Colonic mucosa (tissue), 4 donors: ENCODE results near the gene DCAKD. TPM values are rescaled to one million over a fixed set of nuclear protein-coding genes. Genes with fewer than 3 reads are reported as not detected.
A peak's percentile ranks its signal among the peaks of the same experiment; 100 is the strongest.

Source experiments
- DNase-seq: peaks from one replicate; pipeline ENCODE4 v3.0.0-alpha.2; 2020
- H3K27ac ChIP-seq: fragments of 200-600 bp; one replicate; pipeline ENCODE4 v1.8.0; 2021
- H3K27me3 ChIP-seq: fragments of 200-600 bp; one replicate; pipeline ENCODE4 v1.8.0; 2021
- H3K36me3 ChIP-seq: fragments of 200-600 bp; one replicate; pipeline ENCODE4 v1.8.0; 2021
- H3K4me1 ChIP-seq: fragments of 200-600 bp; one replicate; pipeline ENCODE4 v1.8.0; 2021; ENCODE audit warnings: mild to moderate bottlenecking
- H3K4me3 ChIP-seq: fragments of 200-600 bp; one replicate; pipeline ENCODE4 v1.8.0; 2021
- H3K9ac ChIP-seq, 2 donors: one replicate each; pipeline ENCODE4 v1.7.0; 2013; ENCODE audit warnings: control low read depth in 2 of 2, low read depth in 2 of 2, low read length in 2 of 2
- H3K9me3 ChIP-seq: fragments of 200-600 bp; one replicate; pipeline ENCODE4 v1.8.0; 2021
- intact Hi-C: fragments of 100-400 bp; cut with DNase I; formaldehyde crosslinking; loops from one replicate; pipeline ENCODE4 v1.14.1; 2022
- total RNA-seq, 2 donors: library from RNA; stranded (reverse); fragmentation: NEBNext Ultra II Directional in 1 of 2; extraction: Animal tissue kit (Norgen Biotek cat#: 25700) in 1 of 2; gene quantifications; one replicate each; pipeline ENCODE4 v1.2.1, GENCODE V29; 2021
- TF ChIP-seq, protein P1 (sequence below): fragments of 200-600 bp; IDR thresholded peaks from one replicate; pipeline ENCODE4 v1.8.0; 2022; ENCODE audit warnings: antibody characterized with exemption, mild to moderate bottlenecking
- donor health status: healthy.
- donor health status: DM: no; HTN: no; CAD: no.
- donor health status: DM: no; HTN: no; CAD: no.

Gene DCAKD
- total RNA-seq, 2 donors from 2014 or later = 20.2 to 46.8 TPM

DNA sequence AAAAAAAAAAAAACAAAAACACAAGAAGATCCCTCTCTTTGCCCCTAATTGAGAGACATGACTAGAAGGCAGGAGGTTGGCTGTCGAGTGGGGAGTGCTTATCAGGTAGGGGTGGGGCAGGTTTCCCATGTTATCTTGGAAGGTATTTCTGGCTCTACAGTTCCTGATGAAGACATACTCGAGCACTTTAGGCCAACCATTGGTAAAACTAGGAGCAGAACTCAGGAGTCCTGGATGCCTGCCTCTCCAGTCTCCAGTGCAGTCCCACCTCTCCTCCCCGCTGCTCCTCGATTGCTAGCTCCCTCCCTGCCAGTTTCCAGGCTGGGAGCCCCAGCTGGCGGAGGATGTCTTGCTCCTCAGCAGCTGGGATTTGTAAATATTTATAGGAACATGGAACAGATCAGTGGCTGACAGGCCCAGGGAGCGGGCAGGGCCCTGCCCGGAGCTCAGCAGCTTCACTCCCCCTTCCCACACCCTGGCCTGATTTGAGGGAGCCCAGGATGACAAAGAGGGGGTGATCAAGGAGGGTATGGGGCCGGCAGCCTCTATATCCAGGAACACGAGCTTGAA lies 71.9 kb downstream of the DCAKD start:
- Histone ChIP-seq H3K36me3 (no peaks in the 10 kb centered on the region), H3K4me1 (no peaks in the 10 kb centered on the region), H3K4me3 (no peak overlapping the region), H3K9me3 (no peaks in the 10 kb centered on the region), H3K27ac (no peak overlapping the region), H3K9ac (no peak overlapping the region), H3K27me3 (no peaks in the 10 kb centered on the region)
- peak; percentile 39 for DNase-seq
- intact Hi-C loops = no loop called here
- TF ChIP-seq, protein P1, sequence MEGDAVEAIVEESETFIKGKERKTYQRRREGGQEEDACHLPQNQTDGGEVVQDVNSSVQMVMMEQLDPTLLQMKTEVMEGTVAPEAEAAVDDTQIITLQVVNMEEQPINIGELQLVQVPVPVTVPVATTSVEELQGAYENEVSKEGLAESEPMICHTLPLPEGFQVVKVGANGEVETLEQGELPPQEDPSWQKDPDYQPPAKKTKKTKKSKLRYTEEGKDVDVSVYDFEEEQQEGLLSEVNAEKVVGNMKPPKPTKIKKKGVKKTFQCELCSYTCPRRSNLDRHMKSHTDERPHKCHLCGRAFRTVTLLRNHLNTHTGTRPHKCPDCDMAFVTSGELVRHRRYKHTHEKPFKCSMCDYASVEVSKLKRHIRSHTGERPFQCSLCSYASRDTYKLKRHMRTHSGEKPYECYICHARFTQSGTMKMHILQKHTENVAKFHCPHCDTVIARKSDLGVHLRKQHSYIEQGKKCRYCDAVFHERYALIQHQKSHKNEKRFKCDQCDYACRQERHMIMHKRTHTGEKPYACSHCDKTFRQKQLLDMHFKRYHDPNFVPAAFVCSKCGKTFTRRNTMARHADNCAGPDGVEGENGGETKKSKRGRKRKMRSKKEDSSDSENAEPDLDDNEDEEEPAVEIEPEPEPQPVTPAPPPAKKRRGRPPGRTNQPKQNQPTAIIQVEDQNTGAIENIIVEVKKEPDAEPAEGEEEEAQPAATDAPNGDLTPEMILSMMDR = no peak

GRCh38 chr17:44978807-44979206 lies 72.6 kb downstream of the DCAKD start:
- H3K4me3 ChIP-seq = no peak overlapping the region
- TF ChIP-seq, protein P1 = no peak
- H3K36me3 ChIP-seq = no peaks in the 10 kb centered on the region
- intact Hi-C loops = no loop called here
- H3K27me3 ChIP-seq = no peaks in the 10 kb centered on the region
- H3K9me3 ChIP-seq = no peaks in the 10 kb centered on the region
- no peak for DNase-seq
- H3K9ac ChIP-seq = no peak overlapping the region
- H3K27ac ChIP-seq = no peak overlapping the region
- H3K4me1 ChIP-seq = no peaks in the 10 kb centered on the region

DNA sequence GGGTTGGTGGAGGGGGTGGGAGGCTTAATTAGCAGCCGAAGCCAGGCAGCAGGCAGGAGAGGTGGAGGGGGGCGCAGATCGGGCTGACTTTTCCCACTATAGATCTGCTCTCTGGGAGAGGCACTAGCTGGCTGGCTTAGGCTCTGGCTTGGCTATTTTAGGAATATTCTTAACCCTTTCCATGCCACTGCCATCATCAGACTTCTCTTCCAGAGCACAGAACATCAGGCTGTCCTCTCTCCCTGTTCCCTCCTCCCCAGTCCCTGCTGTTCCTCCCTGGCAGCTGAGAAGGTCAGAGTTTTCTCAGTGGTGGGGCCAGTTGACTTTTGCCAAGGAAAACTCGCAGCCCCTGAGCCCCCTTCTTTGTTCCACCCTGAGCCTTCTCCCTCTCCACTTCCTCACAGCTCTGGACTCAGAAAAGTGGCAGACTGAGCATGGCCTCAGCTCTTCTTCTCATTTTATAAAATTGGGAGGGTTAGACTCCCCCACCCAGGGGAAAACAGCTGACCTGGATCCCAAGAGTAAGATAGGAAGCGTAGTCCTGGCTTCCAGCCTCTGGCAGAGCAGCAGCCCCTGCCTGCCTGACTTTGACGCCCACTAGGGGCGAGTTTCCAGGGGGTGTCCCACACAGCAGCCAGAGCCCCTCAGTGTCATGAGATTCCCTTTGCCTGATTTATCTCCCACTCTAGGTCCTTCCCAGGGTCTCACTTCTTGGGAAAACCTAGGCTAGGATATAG lies 73.5 kb downstream of the DCAKD start:
- no peak overlapping the region for H3K27ac ChIP-seq

DNA sequence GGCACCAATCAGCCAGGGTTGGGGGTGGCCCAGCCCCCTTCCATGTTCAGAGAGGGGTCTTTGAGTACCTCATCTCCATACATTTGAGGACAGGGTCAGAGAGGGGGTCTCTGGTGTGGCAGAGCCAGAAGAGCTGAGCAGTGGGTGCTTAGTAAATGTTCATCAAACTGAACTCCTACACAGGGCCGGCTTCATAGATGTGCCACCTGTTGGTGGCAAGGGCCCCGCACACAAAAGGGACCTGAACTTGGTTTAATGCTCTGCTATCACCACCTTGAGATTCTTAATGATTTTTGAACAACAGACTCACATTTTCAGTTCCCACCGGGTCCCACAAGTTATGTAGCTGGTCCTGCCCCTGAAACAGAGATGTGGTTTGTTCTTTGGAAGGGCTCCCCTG lies 74.4 kb downstream of the DCAKD start:
- no peak overlapping the region for H3K9ac ChIP-seq
- H3K4me1 ChIP-seq = no peaks in the 10 kb centered on the region
- TF ChIP-seq, protein P1 = no peak
- no peaks in the 10 kb centered on the region for H3K36me3 ChIP-seq
- no peak overlapping the region for H3K4me3 ChIP-seq
- intact Hi-C loops = no loop called here
- H3K27ac ChIP-seq = no peak overlapping the region
- no peak for DNase-seq
- no peaks in the 10 kb centered on the region for H3K9me3 ChIP-seq
- peaks cover 3% of the 10 kb centered on the region for H3K27me3 ChIP-seq

More for the DNA sequence above, 73.5 kb downstream of the DCAKD start:
- Histone ChIP-seq H3K9ac (no peak overlapping the region), H3K27me3 (no peaks in the 10 kb centered on the region), H3K4me3 (no peak overlapping the region), H3K4me1 (no peaks in the 10 kb centered on the region), H3K36me3 (no peaks in the 10 kb centered on the region), H3K9me3 (no peaks in the 10 kb centered on the region)
- intact Hi-C loops = no loop called here
- no peak for DNase-seq
- TF ChIP-seq, protein P1 = no peak

GRCh38 chr17:44976206-44976605 lies 75.2 kb downstream of the DCAKD start:
- TF ChIP-seq, protein P1 = no peak
- no peak for DNase-seq
- intact Hi-C loops = no loop called here
- no peaks in the 10 kb centered on the region for H3K4me1 ChIP-seq
- peaks cover 7% of the 10 kb centered on the region for H3K27me3 ChIP-seq
- no peak overlapping the region for H3K27ac ChIP-seq
- no peaks in the 10 kb centered on the region for H3K9me3 ChIP-seq
- H3K36me3 ChIP-seq = no peaks in the 10 kb centered on the region
- H3K4me3 ChIP-seq = no peak overlapping the region
- H3K9ac ChIP-seq = no peak overlapping the region

Other genes with a start within 250 kb of the DCAKD start
- gene GJC1, start 221.3 kb downstream of the DCAKD start, total RNA-seq = 1 to 10 TPM; 1.1 to 8.2 TPM
- under 1 TPM in 1 of 2 donors, not detected in 1; 0.53 TPM for gene HIGD1B, start 203.7 kb downstream of the DCAKD start, total RNA-seq
- 100 to 1,000 TPM in 1 of 2 donors, 10 to 100 TPM in 1; 74.8 to 109 TPM for gene EFTUD2, start 152.2 kb downstream of the DCAKD start, total RNA-seq
- under 1 TPM in 1 of 2 donors, not detected in 1; 0.20 TPM for gene GFAP, start 136.1 kb downstream of the DCAKD start, total RNA-seq
- gene KIF18B, start 103.9 kb downstream of the DCAKD start, total RNA-seq = 10 to 100 TPM in 1 of 2 donors, 1 to 10 TPM in 1; 5.7 to 45.5 TPM
- 1 to 10 TPM; 1.2 to 1.9 TPM for gene C1QL1, start 83.3 kb downstream of the DCAKD start, total RNA-seq
- gene NMT1, start 9.7 kb upstream of the DCAKD start, total RNA-seq = 100 to 1,000 TPM in 1 of 2 donors, 10 to 100 TPM in 1; 68.0 to 127 TPM
- 100 to 1,000 TPM; 300 to 312 TPM for gene PLCD3, start 80.9 kb upstream of the DCAKD start, total RNA-seq
- 10 to 100 TPM; 13.0 to 16.6 TPM for gene ACBD4, start 84.1 kb upstream of the DCAKD start, total RNA-seq
- gene HEXIM1, start 96.8 kb upstream of the DCAKD start, total RNA-seq = 10 to 100 TPM; 37.0 to 38.4 TPM
- 1 to 10 TPM; 7.2 to 8.1 TPM for gene HEXIM2, start 110.2 kb upstream of the DCAKD start, total RNA-seq
- 1 to 10 TPM; 6.8 to 8.4 TPM for gene FMNL1, start 170.3 kb upstream of the DCAKD start, total RNA-seq
- not detected for gene SPATA32, start 210.5 kb upstream of the DCAKD start, total RNA-seq